HG03066 (cell line): ENCODE data around the gene ABHD12.

Source experiments
- ATAC-seq: cut with Tn5 transposase; IDR thresholded peaks from one replicate; pipeline ENCODE4 v1.9.1; 2021; ENCODE audit warnings: low read depth; ENCODE audit not compliant: unreplicated experiment

The ABHD12 gene

GRCh38 chr20:25382704-25383370 lies 7.8 kb downstream of the ABHD12 start:
- ATAC-seq, result no peak

- no peak for ATAC-seq
Observed at GRCh38 chr20:25380945-25381614, 9.6 kb downstream of the ABHD12 start.

- no peak for ATAC-seq
Observed at GRCh38 chr20:25378884-25379733, 11.5 kb downstream of the ABHD12 start.

GRCh38 chr20:25378189-25378883 lies 12.3 kb downstream of the ABHD12 start:
- ATAC-seq, result no peak

GRCh38 chr20:25376886-25377285 lies 13.7 kb downstream of the ABHD12 start:
- ATAC-seq, result no peak

GRCh38 chr20:25376236-25376635 lies 14.4 kb downstream of the ABHD12 start:
- no peak for ATAC-seq

- no peak for ATAC-seq
Observed at GRCh38 chr20:25374842-25375241, 15.8 kb downstream of the ABHD12 start.

- ATAC-seq, result no peak
Observed at GRCh38 chr20:25372584-25373336, 17.9 kb downstream of the ABHD12 start.

- ATAC-seq, result no peak
Observed at GRCh38 chr20:25369971-25370370, 20.7 kb downstream of the ABHD12 start.

- no peak for ATAC-seq
Observed at GRCh38 chr20:25369529-25369928, 21.1 kb downstream of the ABHD12 start.

GRCh38 chr20:25368976-25369375 lies 21.7 kb downstream of the ABHD12 start:
- no peak for ATAC-seq

- no peak for ATAC-seq
Observed at GRCh38 chr20:25368526-25368925, 22.1 kb downstream of the ABHD12 start.

GRCh38 chr20:25364879-25365699 lies 25.5 kb downstream of the ABHD12 start:
- ATAC-seq, result no peak

GRCh38 chr20:25364180-25364788 lies 26.4 kb downstream of the ABHD12 start:
- ATAC-seq, result no peak

GRCh38 chr20:25361287-25361683 lies 29.4 kb downstream of the ABHD12 start:
- ATAC-seq, result no peak

GRCh38 chr20:25360631-25361286 lies 29.9 kb downstream of the ABHD12 start:
- ATAC-seq, result no peak

- no peak for ATAC-seq
Observed at GRCh38 chr20:25356271-25356933, 34.2 kb downstream of the ABHD12 start.

GRCh38 chr20:25355866-25356265 lies 34.8 kb downstream of the ABHD12 start:
- ATAC-seq, result no peak
